A673 (cell line): ENCODE data around the gene ACTN4. TPM values are rescaled to one million over a fixed set of nuclear protein-coding genes. Genes with fewer than 3 reads are reported as not detected.

ENCODE experiments used
- BruUV-seq: library from RNA; stranded (reverse); fragments of 400-500 nt; replicated peaks from 2 replicates; lab custom pipeline; 2021; lab: Mats Ljungman, UMichigan
- CTCF ChIA-PET: fragments of 300-600 bp; sonication (Branson Sonifier 250); formaldehyde crosslinking; loops from one replicate; lab custom pipeline; 2022; ENCODE audit warnings: antibody characterized with exemption; lab: Charles Lee
- POLR2A ChIA-PET: fragments of 300-600 bp; sonication (Branson Sonifier 250); formaldehyde crosslinking; loops from one replicate; lab custom pipeline; 2022; ENCODE audit warnings: antibody characterized with exemption; ENCODE audit not compliant: low non-redundant PET; lab: Charles Lee
- DNase-seq: peaks from one replicate; pipeline ENCODE4 v3.0.0-alpha.2; 2015; ENCODE audit warnings: low spot score
- H3K27ac ChIP-seq: fragments of 200-600 bp; sonication (generic); 2 replicates; pipeline ENCODE4 v1.5.1; 2016; ENCODE audit warnings: mixed run types, low read depth, mild to moderate bottlenecking, mixed read lengths, antibody characterized with exemption, low read length; ENCODE audit not compliant: poor library complexity, severe bottlenecking
- H3K27me3 ChIP-seq: fragments of 200-600 bp; sonication (generic); replicated peaks from 2 replicates; pipeline ENCODE4 v1.6.1; 2017; ENCODE audit warnings: mixed run types, low read depth, mild to moderate bottlenecking, mixed read lengths, antibody characterized with exemption, low read length; ENCODE audit not compliant: insufficient read depth, poor library complexity
- H3K36me3 ChIP-seq: fragments of 200-600 bp; sonication (generic); 2 replicates; pipeline ENCODE4 v1.6.1; 2016; ENCODE audit warnings: mixed run types, mild to moderate bottlenecking, mixed read lengths, antibody characterized with exemption, low read length; ENCODE audit not compliant: insufficient read depth, poor library complexity, severe bottlenecking
- H3K4me1 ChIP-seq: fragments of 200-600 bp; sonication (generic); 2 replicates; pipeline ENCODE4 v1.6.1; 2017; ENCODE audit warnings: mixed run types, mild to moderate bottlenecking, mixed read lengths, antibody characterized with exemption, low read length; ENCODE audit not compliant: insufficient read depth, poor library complexity, severe bottlenecking
- H3K4me3 ChIP-seq: fragments of 200-600 bp; sonication (generic); 2 replicates; pipeline ENCODE4 v1.5.1; 2016; ENCODE audit warnings: low read depth, mixed run types, mild to moderate bottlenecking, mixed read lengths, low read length; ENCODE audit not compliant: poor library complexity, severe bottlenecking
- H3K9me3 ChIP-seq: fragments of 200-600 bp; sonication (generic); 2 replicates; pipeline ENCODE4 v1.6.1; 2016; ENCODE audit warnings: mixed run types, low read depth, mild to moderate bottlenecking, mixed read lengths, antibody characterized with exemption, low read length; ENCODE audit not compliant: poor library complexity, severe bottlenecking
- CTCF ChIP-seq: fragments of 300-800, 200-600 bp; sonication (generic); conservative IDR thresholded peaks from 2 replicates; pipeline ENCODE4 v1.5.1; 2017; ENCODE audit warnings: low read depth, mild to moderate bottlenecking, antibody characterized with exemption, low read length, moderate library complexity, mixed read lengths
- EZH2 ChIP-seq: fragments of 200-600 bp; sonication (generic); IDR thresholded peaks from 2 replicates; pipeline ENCODE4 v1.6.1; 2017; ENCODE audit warnings: borderline replicate concordance, low read depth, mild to moderate bottlenecking, mixed read lengths, antibody characterized with exemption, low read length; ENCODE audit not compliant: poor library complexity, severe bottlenecking
- intact Hi-C: fragments of 100-400 bp; cut with micrococcal nuclease; formaldehyde crosslinking; loops from one replicate; pipeline ENCODE4 v1.10.0; 2022; ENCODE audit not compliant: unreplicated experiment
- total RNA-seq: library from RNA; stranded (reverse); gene quantifications from 2 replicates; pipeline ENCODE4 v1.2.3, GENCODE V29; 2021

ACTN4 gene
- total RNA-seq, 1 experiment from 2014 or later = 397 TPM

- POLR2A ChIA-PET = interaction anchor here (0.6 kb wide), 1 partner anchor 51 kb away, joined by 3 read pairs; the partner anchor contains the start of gene EIF3K
- intact Hi-C loops = no loop called here
- Histone ChIP-seq H3K9me3 (no peaks in the 10 kb centered on the region), H3K27ac (peak overlapping the region; percentile 19), H3K4me1 (peaks cover 50% of the 10 kb centered on the region), H3K27me3 (no peaks in the 10 kb centered on the region), H3K4me3 (no peak overlapping the region), H3K36me3 (no peaks in the 10 kb centered on the region)
- BruUV-seq = no TSS peak
- CTCF ChIA-PET = no interaction called here
- TF ChIP-seq CTCF = no peak
- no peak for TF ChIP-seq EZH2
- DNase-seq = no peak
Measured at GRCh38 chr19:38669552-38669951, 22.1 kb downstream of the ACTN4 start.

GRCh38 chr19:38670921-38671398, 23.5 kb downstream of the ACTN4 start:
- intact Hi-C loops = no loop called here
- ChIA-PET POLR2A (interaction anchor here (0.5 to 0.7 kb wide), 2 partner anchors 34 to 57 kb away, joined by 3 to 4 read pairs; no protein-coding TSS in a partner anchor), CTCF (no interaction called here)
- no peak overlapping the region for H3K4me3 ChIP-seq
- H3K9me3 ChIP-seq = no peaks in the 10 kb centered on the region
- H3K4me1 ChIP-seq = peaks cover 36% of the 10 kb centered on the region
- no peak overlapping the region for H3K27ac ChIP-seq
- no peaks in the 10 kb centered on the region for H3K36me3 ChIP-seq
- H3K27me3 ChIP-seq = no peaks in the 10 kb centered on the region
- no peak for DNase-seq
- BruUV-seq = no TSS peak
- TF ChIP-seq CTCF (no peak), EZH2 (no peak)

- H3K9me3 ChIP-seq = no peaks in the 10 kb centered on the region
- TF ChIP-seq CTCF (no peak), EZH2 (no peak)
- no peak for DNase-seq
- H3K27ac ChIP-seq = no peak overlapping the region
- BruUV-seq = no TSS peak
- peaks cover 29% of the 10 kb centered on the region for H3K4me1 ChIP-seq
- H3K4me3 ChIP-seq = no peak overlapping the region
- ChIA-PET CTCF (no interaction called here), POLR2A (no interaction called here)
- intact Hi-C loops = no loop called here
- H3K36me3 ChIP-seq = no peaks in the 10 kb centered on the region
- no peaks in the 10 kb centered on the region for H3K27me3 ChIP-seq
Measured at GRCh38 chr19:38671654-38672053, 24.2 kb downstream of the ACTN4 start.
